ENCODE measurements around the gene UBE2E3. TPM values are rescaled to one million over a fixed set of nuclear protein-coding genes. Genes with fewer than 3 reads are reported as not detected.

The UBE2E3 gene
- total and polyA plus RNA-seq, 2 of the 4 experiments (the other 2 are of a cell fraction): 106 to 114 TPM

DNA sequence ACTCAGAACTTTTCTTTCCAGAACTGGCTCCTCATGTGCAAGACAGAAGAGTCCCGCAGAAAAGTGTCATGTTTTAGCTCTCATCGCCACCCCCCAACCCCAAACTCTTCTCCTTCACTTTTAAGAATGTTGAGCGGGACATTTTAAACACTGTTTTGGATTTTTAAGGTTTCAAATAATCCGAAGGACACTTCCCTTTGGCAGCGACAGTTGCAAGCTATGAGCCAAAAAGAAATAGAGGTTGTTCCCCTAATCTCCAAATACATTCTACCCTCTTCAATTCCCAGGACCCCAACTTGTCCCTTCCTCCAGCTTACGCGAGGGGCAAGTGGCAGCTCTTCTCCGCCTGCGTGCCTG, 678 bp upstream of the UBE2E3 start (continued):
- TF ChIP-seq, protein P1, sequence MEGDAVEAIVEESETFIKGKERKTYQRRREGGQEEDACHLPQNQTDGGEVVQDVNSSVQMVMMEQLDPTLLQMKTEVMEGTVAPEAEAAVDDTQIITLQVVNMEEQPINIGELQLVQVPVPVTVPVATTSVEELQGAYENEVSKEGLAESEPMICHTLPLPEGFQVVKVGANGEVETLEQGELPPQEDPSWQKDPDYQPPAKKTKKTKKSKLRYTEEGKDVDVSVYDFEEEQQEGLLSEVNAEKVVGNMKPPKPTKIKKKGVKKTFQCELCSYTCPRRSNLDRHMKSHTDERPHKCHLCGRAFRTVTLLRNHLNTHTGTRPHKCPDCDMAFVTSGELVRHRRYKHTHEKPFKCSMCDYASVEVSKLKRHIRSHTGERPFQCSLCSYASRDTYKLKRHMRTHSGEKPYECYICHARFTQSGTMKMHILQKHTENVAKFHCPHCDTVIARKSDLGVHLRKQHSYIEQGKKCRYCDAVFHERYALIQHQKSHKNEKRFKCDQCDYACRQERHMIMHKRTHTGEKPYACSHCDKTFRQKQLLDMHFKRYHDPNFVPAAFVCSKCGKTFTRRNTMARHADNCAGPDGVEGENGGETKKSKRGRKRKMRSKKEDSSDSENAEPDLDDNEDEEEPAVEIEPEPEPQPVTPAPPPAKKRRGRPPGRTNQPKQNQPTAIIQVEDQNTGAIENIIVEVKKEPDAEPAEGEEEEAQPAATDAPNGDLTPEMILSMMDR (conservative IDR thresholded peaks at IDR 0.05; ENCODE audit: low read depth, low read length): no peak
- TF ChIP-seq MXI1 (IDR thresholded peaks at IDR 0.05; ENCODE audit: borderline replicate concordance, low read depth, low read length): no peak
- no peak for TF ChIP-seq NFE2L2 (IDR thresholded peaks at IDR 0.05; ENCODE audit: low read depth, low read length)
- TF ChIP-seq MAZ (IDR thresholded peaks at IDR 0.05; ENCODE audit: borderline replicate concordance, low read depth, low read length): no peak
- no peak for TF ChIP-seq SMC3 (IDR thresholded peaks at IDR 0.05; ENCODE audit: low read depth, low read length)
- no peak for TF ChIP-seq RAD21 (IDR thresholded peaks at IDR 0.05; ENCODE audit: low read length)
- no peak for TF ChIP-seq CHD1 (IDR thresholded peaks at IDR 0.05; ENCODE audit: low read depth, low read length)
